Esophagus squamous epithelium (tissue), 4 donors: ENCODE measurements around the gene ASNSD1.

ENCODE experiments used
- CTCF ChIP-seq, 6 experiments: fragments of 450-650 bp in 4 of 6; fragments of 200-600 bp in 2 of 6; sonication (generic) in 2 of 6; IDR thresholded peaks; one replicate each; pipeline ENCODE4 v1.5.1; 2016 to 2019; ENCODE audit warnings: antibody characterized with exemption in 6 of 6, mild to moderate bottlenecking in 4 of 6, moderate library complexity in 4 of 6
- POLR2A ChIP-seq, 4 donors: fragments of 450-650 bp; IDR thresholded peaks; one replicate each; pipeline ENCODE4 v1.6.1; 2017; ENCODE audit warnings: antibody characterized with exemption in 4 of 4, mild to moderate bottlenecking in 4 of 4, moderate library complexity in 3 of 4

- TF ChIP-seq CTCF (IDR thresholded peaks at IDR 0.05) = no peak
- TF ChIP-seq POLR2A (IDR thresholded peaks at IDR 0.05) = no peak
These were observed 22.1 kb downstream of the ASNSD1 start for GRCh38 chr2:189683348-189683747.
